Urinary bladder (tissue), 4 donors: Measurements from ENCODE around the gene GPR137. TPM values are rescaled to one million over a fixed set of nuclear protein-coding genes. Genes with fewer than 3 reads are reported as not detected.

Source experiments
- DNase-seq: peaks from one replicate; pipeline ENCODE4 v3.0.0-alpha.2; 2015; ENCODE audit errors: extremely low spot score
- H3K27ac ChIP-seq: one replicate; pipeline ENCODE4 v1.5.1; 2013; ENCODE audit warnings: low read depth, mild to moderate bottlenecking, moderate library complexity
- H3K36me3 ChIP-seq: one replicate; pipeline ENCODE4 v1.6.1; 2013; ENCODE audit warnings: mild to moderate bottlenecking, moderate library complexity; ENCODE audit not compliant: insufficient read depth
- H3K4me1 ChIP-seq: one replicate; pipeline ENCODE4 v1.6.1; 2013; ENCODE audit warnings: mild to moderate bottlenecking, moderate library complexity; ENCODE audit not compliant: insufficient read depth
- H3K4me3 ChIP-seq: one replicate; pipeline ENCODE4 v1.5.1; 2013; ENCODE audit warnings: low read depth, low read length
- WGBS: extraction: QIAGEN DNeasy Blood & Tissue Kit; methylation state at CpG from one replicate; pipeline ENCODE4 v1.1.7; 2013; 5-methylcytosine and 5-hydroxymethylcytosine counted together
- polyA plus RNA-seq: library from polyadenylated mRNA; stranded (reverse); fragments of 200-250 nt; gene quantifications from one replicate; pipeline ENCODE4 v1.2.3, GENCODE V29; 2013
- small RNA-seq: library from RNA; depleted of rRNA; stranded (forward); fragments of <200 nt; gene quantifications from one replicate; pipeline ENCODE3, GENCODE V24; 2014
- total RNA-seq: library from RNA; depleted of rRNA; stranded (reverse); fragments of >200 nt; gene quantifications from one replicate; pipeline ENCODE4 v1.2.3, GENCODE V29; 2014
- donor health status: healthy with polysubstance abuse.
- donor health status: healthy.

The GPR137 gene
- total and polyA plus RNA-seq, 2 donors: 4.7 to 48.3 TPM

GRCh38 chr11:64324692-64325469 lies 39.2 kb downstream of the GPR137 start:
- WGBS: 58% methylated on average over 11 of the region's 11 CpGs
- Histone ChIP-seq H3K4me1 (no peaks in the 10 kb centered on the region), H3K4me3 (no peak overlapping the region), H3K36me3 (peaks cover 2% of the 10 kb centered on the region), H3K27ac (peak overlapping the region; percentile 28)
- no peak for DNase-seq

GRCh38 chr11:64327375-64327774 lies 41.7 kb downstream of the GPR137 start:
- Histone ChIP-seq H3K4me3 (no peak overlapping the region), H3K27ac (no peak overlapping the region), H3K36me3 (no peaks in the 10 kb centered on the region), H3K4me1 (peaks cover 2% of the 10 kb centered on the region)
- 93% methylated on average over 2 of the region's 2 CpGs for WGBS
- no peak for DNase-seq

- Histone ChIP-seq H3K4me3 (no peak overlapping the region), H3K4me1 (peaks cover 2% of the 10 kb centered on the region), H3K36me3 (no peaks in the 10 kb centered on the region), H3K27ac (no peak overlapping the region)
- DNase-seq: no peak
- WGBS: 91% methylated on average over 3 of the region's 3 CpGs
These were observed 42.3 kb downstream of the GPR137 start for GRCh38 chr11:64327993-64328392.

GRCh38 chr11:64330888-64331287 lies 45.2 kb downstream of the GPR137 start:
- WGBS: 79% methylated on average over 11 of the region's 11 CpGs
- Histone ChIP-seq H3K27ac (no peak overlapping the region), H3K4me1 (peaks cover 2% of the 10 kb centered on the region), H3K36me3 (no peaks in the 10 kb centered on the region), H3K4me3 (no peak overlapping the region)
- DNase-seq: no peak

GRCh38 chr11:64331569-64332371 lies 46.1 kb downstream of the GPR137 start:
- WGBS: 36% methylated on average over 20 of the region's 20 CpGs
- no peak for DNase-seq

GRCh38 chr11:64333556-64333955 lies 47.9 kb downstream of the GPR137 start:
- no peak overlapping the region for H3K4me3 ChIP-seq
- no peaks in the 10 kb centered on the region for H3K36me3 ChIP-seq
- no peak for DNase-seq
- H3K4me1 ChIP-seq: peaks cover 2% of the 10 kb centered on the region
- whole genome bisulfite sequencing: 88% methylated on average over 8 of the region's 8 CpGs
- H3K27ac ChIP-seq: no peak overlapping the region

More at GRCh38 chr11:64331569-64332371, 46.1 kb downstream of the GPR137 start:
- Histone ChIP-seq H3K4me1 (peaks cover 2% of the 10 kb centered on the region), H3K4me3 (no peak overlapping the region), H3K27ac (no peak overlapping the region), H3K36me3 (no peaks in the 10 kb centered on the region)

GRCh38 chr11:64334764-64335735 lies 49.4 kb downstream of the GPR137 start:
- DNase-seq: no peak
- no peak overlapping the region for H3K4me3 ChIP-seq
- WGBS: 69% methylated on average over 13 of the region's 13 CpGs
- H3K27ac ChIP-seq: no peak overlapping the region
- no peaks in the 10 kb centered on the region for H3K36me3 ChIP-seq
- H3K4me1 ChIP-seq: peaks cover 2% of the 10 kb centered on the region

- H3K36me3 ChIP-seq: no peaks in the 10 kb centered on the region
- no peak overlapping the region for H3K4me3 ChIP-seq
- no peak for DNase-seq
- H3K4me1 ChIP-seq: peaks cover 3% of the 10 kb centered on the region
- H3K27ac ChIP-seq: no peak overlapping the region
- 72% methylated on average over 8 of the region's 8 CpGs for WGBS
These were observed 52.0 kb downstream of the GPR137 start for GRCh38 chr11:64337538-64338249.

- Histone ChIP-seq H3K4me1 (peaks cover 3% of the 10 kb centered on the region), H3K27ac (no peak overlapping the region), H3K4me3 (no peak overlapping the region), H3K36me3 (no peaks in the 10 kb centered on the region)
- WGBS: 86% methylated on average over 8 of the region's 8 CpGs
- no peak for DNase-seq
These were observed 53.1 kb downstream of the GPR137 start for GRCh38 chr11:64338716-64339115.

Small RNAs within 50 kb of the gene (small RNA-seq; reads per million reads assigned to genes)
- not detected for gene RF00019

Other genes with a start within 250 kb of the GPR137 start
- gene FLRT1, start 249.9 kb upstream of the GPR137 start, total RNA-seq: 1.7 TPM
- gene FLRT1, start 249.9 kb upstream of the GPR137 start, polyA plus RNA-seq: 0.66 TPM
- gene MACROD1, start 119.7 kb upstream of the GPR137 start, total RNA-seq: 9.8 TPM
- 25.1 TPM for gene MACROD1, start 119.7 kb upstream of the GPR137 start, polyA plus RNA-seq
- 42.7 TPM for gene STIP1, start 99.7 kb upstream of the GPR137 start, total RNA-seq
- gene STIP1, start 99.7 kb upstream of the GPR137 start, polyA plus RNA-seq: 84.0 TPM
- gene FERMT3, start 79.1 kb upstream of the GPR137 start, total RNA-seq: 7.8 TPM
- gene FERMT3, start 79.1 kb upstream of the GPR137 start, polyA plus RNA-seq: 16.8 TPM
- gene TRPT1, start 59.7 kb upstream of the GPR137 start, total RNA-seq: 12.7 TPM
- gene TRPT1, start 59.7 kb upstream of the GPR137 start, polyA plus RNA-seq: 45.3 TPM
- 15.4 TPM for gene NUDT22, start 59.6 kb upstream of the GPR137 start, total RNA-seq
- 61.0 TPM for gene NUDT22, start 59.6 kb upstream of the GPR137 start, polyA plus RNA-seq
- 10.7 TPM for gene DNAJC4, start 55.3 kb upstream of the GPR137 start, total RNA-seq
- gene DNAJC4, start 55.3 kb upstream of the GPR137 start, polyA plus RNA-seq: 57.6 TPM
- 18.9 TPM for gene VEGFB, start 51.3 kb upstream of the GPR137 start, total RNA-seq
- 123 TPM for gene VEGFB, start 51.3 kb upstream of the GPR137 start, polyA plus RNA-seq
- 29.2 TPM for gene FKBP2, start 44.8 kb upstream of the GPR137 start, total RNA-seq
- gene FKBP2, start 44.8 kb upstream of the GPR137 start, polyA plus RNA-seq: 167 TPM
- 31.6 TPM for gene PPP1R14B, start 38.9 kb upstream of the GPR137 start, total RNA-seq
- 62.8 TPM for gene PPP1R14B, start 38.9 kb upstream of the GPR137 start, polyA plus RNA-seq
- gene PLCB3, start 34.3 kb upstream of the GPR137 start, total RNA-seq: 14.8 TPM
- 18.2 TPM for gene PLCB3, start 34.3 kb upstream of the GPR137 start, polyA plus RNA-seq
- gene BAD, start 1.2 kb upstream of the GPR137 start, total RNA-seq: 34.2 TPM
- gene BAD, start 1.2 kb upstream of the GPR137 start, polyA plus RNA-seq: 111 TPM
- gene KCNK4, start 5.5 kb downstream of the GPR137 start, total RNA-seq: not detected
- gene KCNK4, start 5.5 kb downstream of the GPR137 start, polyA plus RNA-seq: 0.13 TPM
- not detected for gene CATSPERZ, start 14.5 kb downstream of the GPR137 start, total RNA-seq
- 0.29 TPM for gene CATSPERZ, start 14.5 kb downstream of the GPR137 start, polyA plus RNA-seq
- gene ESRRA, start 19.7 kb downstream of the GPR137 start, total RNA-seq: 13.3 TPM
- 53.2 TPM for gene ESRRA, start 19.7 kb downstream of the GPR137 start, polyA plus RNA-seq
- 124 TPM for gene TRMT112, start 31.7 kb downstream of the GPR137 start, total RNA-seq
- gene TRMT112, start 31.7 kb downstream of the GPR137 start, polyA plus RNA-seq: 245 TPM
- 69.0 TPM for gene PRDX5, start 32.3 kb downstream of the GPR137 start, total RNA-seq
- 294 TPM for gene PRDX5, start 32.3 kb downstream of the GPR137 start, polyA plus RNA-seq
- gene CCDC88B, start 54.4 kb downstream of the GPR137 start, total RNA-seq: 2.6 TPM
- 10.2 TPM for gene CCDC88B, start 54.4 kb downstream of the GPR137 start, polyA plus RNA-seq
- 14.8 TPM for gene RPS6KA4, start 73.3 kb downstream of the GPR137 start, total RNA-seq
- gene RPS6KA4, start 73.3 kb downstream of the GPR137 start, polyA plus RNA-seq: 32.7 TPM